Activated naive CD4-positive, alpha-beta T cell (primary cell): ENCODE results near the gene HDAC8.
"Not testable (repeated sequence)": the region's sequence is repeated elsewhere in the genome, so short reads cannot be mapped to it uniquely, and the experiment has no call there.

ENCODE experiments used
- DNase-seq, 4 experiments: peaks; one replicate each; lab custom pipeline; 2025; lab: John Stamatoyannopoulos, UW

Gene HDAC8

DNA sequence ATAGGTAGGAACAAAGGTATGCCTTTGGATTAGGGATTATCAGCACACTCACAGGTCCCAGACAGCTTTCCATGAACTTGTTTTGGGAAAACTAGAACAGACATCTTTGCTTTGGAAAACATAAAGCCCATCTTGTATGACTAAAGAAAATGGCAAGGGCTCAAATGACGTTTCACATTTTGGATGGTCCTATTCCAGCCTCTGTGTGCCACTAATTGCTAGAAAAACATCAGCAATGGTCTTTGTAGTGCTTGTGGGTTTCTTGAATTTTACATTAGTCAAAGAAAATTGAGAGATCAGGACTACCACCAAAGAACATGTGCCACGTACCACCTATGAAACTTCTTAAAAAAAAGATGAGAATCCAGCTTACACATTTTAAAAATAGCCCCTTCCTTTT is 111.4 kb downstream of the HDAC8 start:
- no peak for DNase-seq

DNA sequence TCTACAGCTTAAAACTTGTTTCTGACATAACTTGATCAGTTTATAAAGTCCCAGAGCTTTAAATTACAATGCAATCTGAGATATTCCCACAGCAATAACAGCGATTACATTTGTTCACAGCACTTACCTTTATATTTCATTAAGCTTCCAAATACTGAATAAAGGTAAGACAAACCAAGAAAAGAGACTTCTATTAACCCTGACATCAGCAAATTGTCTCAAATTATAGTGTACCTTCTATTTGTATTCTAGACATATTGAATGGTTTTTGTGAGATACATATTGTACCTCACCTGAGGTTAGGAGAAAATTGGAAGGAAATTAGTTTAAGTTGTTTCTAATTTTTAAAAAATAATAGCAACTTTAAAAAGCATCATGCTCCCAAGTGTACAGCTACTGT is 111.9 kb downstream of the HDAC8 start:
- no peak for DNase-seq

DNA sequence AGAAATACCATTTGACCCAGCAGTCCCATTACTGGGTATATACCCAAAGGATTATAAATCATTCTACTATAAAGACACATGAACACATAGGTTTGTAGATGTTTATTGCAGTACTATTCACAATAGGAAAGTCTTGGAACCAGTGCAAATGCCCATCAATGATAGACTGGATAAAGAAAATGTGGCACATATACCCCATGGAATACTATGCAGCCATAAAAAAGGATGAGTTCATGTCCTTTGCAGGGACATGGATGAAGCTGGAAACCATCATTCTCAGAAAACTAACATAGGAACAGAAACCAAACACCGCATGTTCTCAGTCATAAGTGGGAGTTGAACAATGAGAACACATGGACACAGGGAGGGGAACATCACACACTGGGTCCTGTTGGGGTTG is 123.6 kb downstream of the HDAC8 start:
- DNase-seq, result not testable (repeated sequence)

DNA sequence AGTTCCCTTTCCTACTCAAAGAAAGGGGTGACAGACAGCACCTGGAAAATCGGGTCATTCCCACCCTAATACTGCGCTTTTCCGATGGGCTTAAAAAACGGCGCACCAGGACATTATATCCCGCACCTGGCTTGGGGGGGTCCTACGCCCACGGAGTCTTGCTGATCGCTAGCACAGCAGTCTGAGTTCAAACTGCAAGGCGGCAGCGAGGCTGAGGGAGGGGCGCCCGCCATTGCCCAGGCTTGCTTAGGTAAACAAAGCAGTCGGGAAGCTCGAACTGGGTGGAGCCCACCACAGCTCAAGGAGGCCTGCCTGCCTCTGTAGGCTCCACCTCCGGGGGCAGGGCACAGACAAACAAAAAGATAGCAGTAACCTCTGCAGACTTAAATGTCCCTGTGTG is 131.9 kb downstream of the HDAC8 start:
- DNase-seq, result not testable (repeated sequence)

DNA sequence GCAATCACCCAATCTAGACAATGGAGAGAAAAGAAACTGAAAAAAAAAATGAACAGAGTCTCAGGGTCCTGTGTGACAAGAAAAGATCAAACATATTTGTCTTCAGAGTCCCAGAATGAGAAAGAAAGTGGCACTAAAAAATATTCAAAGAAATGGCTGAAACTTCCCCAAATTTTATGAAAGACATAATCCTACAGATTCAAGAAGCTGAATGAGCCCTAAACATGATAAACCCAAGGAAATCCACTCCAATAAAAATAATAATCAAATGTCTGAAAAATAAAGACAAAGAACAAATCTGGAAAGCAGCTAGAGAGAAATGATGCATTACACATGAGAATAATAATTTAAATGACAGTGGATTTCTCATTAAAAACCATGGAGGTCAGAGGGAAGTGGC is 136.6 kb downstream of the HDAC8 start:
- DNase-seq, result no peak

DNA sequence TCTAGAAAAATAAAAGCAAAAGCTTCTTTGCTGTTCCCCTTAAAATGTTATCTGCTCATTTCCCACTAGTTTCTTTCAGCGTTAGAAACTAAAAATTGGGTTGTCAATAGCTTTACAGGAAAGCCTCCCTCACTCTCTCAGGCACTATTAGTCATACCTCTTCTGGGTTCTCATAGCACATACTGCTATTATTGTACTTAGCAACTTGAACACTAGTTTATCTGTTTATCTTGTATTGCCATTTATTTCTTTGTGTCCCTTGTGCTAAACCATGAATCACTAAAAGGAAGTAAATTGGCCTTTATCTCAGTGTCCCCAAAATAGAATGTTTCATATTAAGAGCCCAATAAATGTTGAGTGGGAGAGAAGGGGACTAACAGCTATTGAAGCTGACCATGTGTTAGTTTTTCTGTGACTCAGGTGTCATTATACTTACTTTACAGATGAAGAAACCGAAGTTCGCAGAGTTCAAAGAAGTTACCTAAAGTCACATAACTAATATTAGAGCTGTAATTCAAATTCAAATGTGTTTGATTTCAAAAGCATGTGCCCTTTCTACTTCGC is 142.2 kb downstream of the HDAC8 start:
- no peak for DNase-seq

DNA sequence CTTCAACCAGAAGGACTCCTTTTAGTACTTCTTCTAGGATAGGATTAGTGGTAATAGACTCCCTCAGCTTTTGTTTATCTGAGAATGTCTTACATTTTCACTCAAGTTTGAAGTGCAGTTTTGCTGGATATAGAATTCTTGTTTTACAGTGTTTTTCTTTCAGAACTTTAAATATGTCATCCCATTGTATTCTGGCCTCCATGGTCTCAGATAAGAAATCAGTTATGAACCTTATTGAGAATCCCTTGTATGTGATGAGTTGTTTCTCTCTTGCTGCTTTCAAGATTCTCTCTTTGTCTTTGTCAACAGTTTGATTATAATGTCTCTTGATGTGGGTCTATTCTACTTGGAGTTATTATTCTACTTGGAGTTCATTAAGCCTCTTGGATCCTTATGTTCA is 150.8 kb downstream of the HDAC8 start:
- DNase-seq, result no peak

DNA sequence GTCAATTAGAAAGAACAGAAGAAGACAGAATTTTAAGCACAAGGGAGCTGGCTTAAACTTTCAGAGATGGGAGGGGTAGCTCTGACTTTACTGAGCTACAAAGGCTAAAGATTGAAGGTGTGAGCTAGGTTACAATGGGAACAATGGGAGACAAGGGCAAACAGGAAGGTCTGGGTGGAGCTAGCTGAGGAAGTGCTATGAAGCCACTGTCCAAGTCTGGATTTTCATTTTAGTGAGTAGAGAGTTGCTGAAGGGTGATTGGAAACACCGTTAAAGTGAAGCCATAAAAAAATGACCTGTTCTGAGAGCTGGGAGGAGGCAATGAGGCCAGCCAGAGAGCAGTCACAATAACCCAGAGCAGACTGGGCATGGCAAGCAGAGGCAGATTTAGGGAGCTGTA is 162.7 kb downstream of the HDAC8 start:
- no peak for DNase-seq

DNA sequence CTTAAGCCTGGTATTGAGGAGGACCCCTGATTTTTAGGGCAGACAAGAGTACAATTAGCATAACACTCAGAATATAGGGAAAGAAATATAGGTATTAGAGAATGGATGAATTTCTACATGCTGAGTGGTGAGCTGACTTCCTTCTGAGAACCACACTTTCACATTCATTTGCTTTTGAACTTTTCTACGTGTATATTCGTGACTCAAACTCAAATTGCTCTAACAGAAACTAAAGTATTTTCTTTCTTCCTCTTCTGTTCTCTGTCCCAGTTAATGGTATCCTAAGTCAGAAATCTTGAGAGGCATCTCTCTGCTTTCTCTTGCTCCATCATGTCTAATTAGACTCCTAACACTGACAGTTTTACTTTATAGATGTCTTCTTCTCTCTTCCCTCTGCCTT is 163.8 kb downstream of the HDAC8 start:
- no peak for DNase-seq

DNA sequence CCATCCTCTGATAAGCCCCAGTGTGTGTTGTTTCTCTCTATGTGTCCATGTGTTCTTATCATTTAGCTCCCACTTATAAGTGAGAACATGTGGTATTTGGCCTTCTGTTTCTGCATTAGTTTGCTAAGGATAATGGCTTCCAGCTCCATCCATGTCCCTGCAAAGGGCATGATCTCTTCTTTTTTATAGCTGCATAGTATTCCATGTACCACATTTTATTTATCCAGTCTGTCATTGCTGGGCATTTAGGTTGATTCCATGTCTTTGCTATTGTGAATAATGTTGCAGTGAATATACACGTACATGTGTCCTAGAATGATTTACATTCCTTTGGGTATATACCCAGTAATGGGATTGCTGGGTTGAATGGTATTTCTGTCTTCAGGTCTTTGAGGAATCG is 167.5 kb downstream of the HDAC8 start:
- not testable (repeated sequence) for DNase-seq

DNA sequence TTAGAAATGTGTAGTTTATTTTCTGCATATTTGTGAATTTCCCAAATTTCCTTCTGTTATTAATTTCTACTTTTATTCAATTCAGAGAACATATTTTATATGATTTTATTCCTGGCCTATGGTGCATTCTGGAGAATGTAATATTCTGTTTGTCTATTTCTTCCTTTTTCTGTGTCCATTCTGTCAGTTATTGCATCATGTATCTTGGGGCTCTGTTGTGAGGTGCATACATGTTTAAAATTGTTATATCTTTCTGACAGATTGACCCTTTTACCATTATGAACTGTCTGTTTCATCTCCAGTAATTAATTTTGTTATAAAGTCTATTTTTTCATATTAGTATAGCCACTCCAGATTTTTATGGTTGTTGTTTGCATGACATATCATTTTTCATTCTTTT is 170.0 kb downstream of the HDAC8 start:
- no peak for DNase-seq

DNA sequence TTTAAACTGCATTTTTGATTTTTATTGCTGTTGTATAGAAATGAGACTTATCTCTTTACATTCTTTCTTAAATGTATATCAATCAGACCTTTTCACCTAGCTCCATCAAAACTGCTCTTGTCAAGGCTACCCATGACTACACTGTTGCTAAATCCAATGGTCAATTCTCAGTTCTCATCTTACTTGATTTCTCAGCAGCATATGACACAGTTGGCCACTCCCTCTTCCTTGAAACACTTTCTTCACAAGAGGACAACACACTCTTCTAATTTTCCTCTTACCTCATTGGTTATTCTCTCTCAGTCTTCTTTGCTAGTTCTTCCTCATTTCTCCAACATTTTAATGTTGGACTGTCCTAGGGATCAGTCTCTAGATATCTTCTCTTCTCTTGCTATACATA is 172.8 kb downstream of the HDAC8 start:
- no peak for DNase-seq

DNA sequence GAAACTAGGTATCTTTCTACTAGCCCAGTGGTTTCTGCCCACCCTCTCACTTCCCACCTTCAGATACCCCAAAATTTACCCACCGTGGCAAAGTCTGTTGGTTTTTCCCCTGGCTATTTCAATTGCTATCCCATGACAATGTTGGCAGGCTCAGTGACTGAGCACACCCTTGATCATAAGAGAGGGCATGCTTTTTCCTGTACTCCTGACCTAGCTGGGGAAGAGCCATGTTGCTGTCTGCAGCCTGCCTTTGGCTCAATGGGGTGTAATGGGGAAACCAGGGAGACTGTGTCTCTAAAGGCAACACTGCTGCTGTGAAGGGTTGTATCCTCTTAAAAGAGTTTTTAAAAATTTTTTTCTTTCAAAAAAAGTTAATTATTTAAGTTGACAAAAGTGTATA is 176.5 kb downstream of the HDAC8 start:
- no peak for DNase-seq

DNA sequence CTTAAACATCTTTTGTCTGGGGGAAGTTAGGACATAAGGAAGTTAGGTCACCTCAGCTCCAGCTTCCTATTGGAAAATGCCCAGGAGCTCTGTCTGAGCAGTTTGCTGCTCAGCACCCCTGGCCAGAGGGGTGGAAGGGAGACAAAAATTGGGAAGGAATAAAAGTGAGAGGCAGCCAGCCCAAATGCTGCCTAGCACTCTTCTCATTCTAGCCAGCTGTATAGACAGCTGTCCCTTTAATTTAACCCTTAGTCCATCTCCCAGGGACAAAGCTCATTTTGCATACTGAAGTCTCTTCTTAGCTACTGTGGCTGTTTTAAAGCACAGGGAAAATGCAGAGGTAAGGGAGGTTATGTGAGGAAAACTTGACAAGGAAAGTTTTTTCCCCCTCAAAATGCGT is 177.4 kb downstream of the HDAC8 start:
- DNase-seq, result no peak

DNA sequence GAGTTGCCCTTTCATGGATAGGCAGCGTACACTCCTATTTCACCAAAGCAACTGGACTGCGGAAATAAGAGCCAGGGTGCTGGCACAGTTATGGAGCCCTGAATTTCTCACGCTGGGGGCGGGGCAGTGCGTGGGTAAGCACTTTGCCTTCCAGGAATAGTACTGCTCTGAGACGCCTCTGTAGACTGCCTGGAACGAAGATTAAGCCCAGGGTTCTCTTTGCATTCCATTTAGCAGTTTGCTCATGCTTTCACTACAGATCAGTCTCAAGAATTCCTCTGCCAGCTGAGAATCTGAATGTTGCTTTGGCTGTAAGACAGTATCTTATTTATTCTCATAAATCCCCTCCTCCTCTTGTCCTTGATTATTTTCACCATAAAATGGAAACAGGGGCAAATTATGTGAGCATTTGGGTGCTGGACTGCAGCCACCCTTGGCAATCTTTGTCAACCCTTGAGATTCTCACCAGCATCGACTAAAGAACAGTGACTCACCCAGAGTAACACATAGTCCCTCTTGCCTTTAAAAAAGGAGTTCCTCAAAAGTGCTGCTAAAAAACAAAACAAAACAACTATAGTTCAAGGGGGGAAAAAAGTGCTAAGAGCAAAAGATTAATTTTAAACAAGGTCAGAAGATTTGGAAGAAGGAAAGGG is 178.0 kb downstream of the HDAC8 start:
- DNase-seq, result no peak

DNA sequence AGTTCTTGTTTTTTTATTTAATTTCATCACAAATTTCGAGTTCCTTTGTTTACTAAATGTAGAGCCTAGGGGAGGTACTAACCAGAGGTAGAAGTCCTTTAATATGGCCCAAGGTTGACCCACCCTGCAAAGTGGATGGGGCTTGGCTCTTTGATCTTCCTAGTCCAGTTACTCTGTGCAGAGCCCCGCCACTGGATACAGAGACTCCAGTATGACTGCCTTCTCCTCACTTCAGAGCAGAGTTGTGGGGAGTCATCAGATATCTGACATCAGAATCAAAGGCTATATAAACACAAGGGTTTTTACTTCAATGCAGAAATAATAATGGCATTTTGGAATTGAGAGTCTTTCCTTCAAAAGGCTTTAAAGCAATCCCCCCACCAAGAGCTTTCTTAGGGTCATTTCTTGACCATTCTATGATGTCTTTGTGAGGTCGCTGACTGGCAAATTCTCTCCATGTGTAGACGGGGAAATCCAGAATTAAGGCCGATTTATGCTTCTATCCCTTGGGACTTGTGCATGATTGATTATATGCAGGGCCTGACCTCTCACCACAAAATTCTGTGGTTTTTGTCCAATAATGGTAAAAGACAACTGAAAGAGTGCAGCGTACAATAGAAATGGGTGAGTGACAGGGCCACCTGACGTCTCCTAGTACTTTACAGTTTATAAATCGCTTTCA is 178.7 kb downstream of the HDAC8 start:
- no peak for DNase-seq

DNA sequence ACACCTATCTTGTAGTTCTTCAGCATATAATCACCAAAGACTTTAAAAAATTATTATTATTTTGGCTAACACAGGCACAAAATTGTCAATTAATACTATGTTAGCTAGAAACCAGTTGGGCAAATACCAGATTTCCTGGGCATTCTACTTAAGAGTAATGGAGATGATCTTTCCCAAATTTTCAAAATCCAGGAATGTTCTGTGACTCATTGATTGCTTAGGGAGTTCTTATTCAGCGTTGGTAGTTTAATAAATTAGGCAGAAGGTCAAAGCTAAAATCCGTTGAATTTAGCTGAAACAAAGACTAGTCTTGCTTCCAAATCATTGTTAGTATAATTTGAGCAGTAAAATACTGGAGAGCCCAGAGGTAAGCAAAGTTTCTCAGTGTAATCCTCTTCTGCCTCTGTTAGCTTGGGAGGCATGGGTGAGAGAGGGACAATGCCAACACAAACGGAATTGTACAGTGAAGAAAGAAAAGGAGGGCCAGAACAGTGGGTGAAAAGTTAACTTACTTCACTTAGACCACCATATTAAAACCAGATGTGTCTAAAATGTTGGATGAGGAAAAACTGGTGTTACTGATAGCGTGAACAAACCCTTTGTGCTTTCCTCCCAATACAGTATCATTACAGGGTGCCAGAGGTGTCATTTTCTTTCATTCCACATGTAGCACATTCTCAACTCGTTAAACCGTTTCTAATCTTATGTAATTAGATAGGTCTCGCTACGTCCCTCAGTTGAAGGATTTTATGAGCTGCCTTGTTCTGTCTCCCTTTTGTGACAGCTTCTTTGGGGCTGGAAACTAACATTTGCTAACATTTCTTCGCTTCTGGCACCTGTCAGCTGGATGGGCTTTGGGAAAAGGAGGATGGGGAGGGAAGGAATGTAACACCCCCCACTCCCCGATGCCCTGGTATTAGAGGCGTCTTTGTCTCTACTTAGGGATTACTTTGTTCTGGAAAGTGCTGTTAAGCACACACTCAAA is 179.5 kb downstream of the HDAC8 start:
- DNase-seq, result no peak

DNA sequence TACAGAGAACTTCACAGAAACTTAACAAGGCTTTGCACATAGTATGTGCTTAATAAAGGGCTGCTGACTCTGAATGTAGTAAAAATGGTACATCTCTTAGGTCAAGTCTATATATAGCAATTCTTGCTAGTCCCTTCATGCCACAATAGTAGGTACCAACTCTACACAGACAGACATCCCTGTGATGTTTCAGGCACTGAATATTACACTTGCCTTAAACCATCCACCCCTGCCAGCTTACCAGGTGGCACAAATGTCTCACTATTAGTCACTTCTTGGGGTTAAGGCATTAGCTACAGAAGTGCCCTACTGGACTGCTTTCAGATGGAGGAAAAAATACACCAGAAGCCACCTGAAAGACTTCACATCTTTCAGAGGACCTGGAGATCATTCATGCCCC is 180.6 kb downstream of the HDAC8 start:
- DNase-seq, result no peak

DNA sequence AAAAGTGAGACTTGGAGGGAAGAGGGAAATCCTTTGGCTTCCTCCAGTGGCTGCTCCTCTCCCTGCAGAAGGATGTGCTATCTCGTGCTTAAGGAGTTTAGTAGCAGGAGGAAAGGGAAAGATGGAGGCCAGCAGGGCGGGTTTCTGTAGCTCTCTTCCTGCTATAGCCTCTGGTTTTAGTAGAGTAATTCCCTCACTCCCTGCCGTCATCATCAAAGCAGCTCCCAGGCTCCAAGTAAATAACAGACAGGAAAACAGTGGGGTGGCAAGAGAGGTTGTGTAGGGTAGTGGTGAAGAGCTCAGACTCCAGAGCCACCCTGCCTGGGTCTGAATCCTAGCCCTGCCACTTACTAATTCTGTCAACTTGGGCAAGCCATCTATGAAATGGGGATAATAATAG is 185.4 kb downstream of the HDAC8 start:
- no peak for DNase-seq

DNA sequence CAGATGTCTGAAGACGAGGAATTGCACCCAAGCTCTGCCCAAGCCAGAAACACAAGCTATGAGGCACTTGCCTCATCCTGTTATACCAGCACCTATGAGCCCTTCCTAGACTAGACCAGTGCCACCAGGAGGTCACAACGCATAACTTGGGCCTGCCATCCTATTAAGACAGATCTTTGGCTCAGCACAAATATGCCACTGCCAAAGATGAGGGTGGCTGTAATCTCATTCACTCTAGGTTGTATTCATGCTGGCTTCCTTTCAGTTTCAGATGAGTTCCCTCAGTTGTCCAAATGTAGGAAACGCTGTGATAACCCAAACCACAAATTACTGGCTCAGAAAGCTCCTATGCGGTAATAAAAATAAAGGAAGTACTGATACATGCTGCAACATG is 190.4 kb downstream of the HDAC8 start:
- no peak for DNase-seq

DNA sequence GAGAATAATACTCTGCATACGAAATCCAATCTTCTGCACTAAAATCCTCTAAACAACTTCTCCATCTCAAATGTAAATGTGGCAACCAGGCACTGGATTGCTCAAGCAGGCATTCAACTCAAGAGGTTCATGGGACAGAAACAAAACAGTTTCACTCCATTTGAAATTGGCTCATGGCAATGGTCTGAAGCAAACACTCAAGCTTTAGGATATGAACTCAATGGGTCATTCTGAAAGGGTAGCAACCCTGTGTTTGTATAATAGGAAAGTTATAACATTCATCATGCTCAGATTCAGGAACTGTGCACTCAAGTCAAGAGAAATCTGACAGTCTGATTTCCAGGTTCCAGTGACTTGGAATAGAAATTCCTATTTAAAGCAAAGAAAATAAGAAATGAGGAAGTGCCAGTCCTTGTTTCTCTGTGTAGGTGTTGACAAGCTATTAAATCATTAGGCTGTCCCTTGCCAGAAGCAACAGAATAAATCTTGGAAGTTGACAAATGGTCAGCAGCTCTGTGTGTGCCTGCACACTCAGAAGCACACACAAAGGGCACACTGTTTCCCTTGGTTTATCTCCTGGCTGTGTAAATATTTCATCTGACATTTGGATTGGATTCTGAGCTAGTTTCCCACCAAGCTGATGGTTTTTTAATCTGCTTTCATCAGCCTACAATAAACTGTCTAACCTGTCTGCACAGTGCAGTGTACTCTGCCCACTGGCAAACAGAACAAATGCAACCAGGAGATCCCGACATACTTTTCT is 191.0 kb downstream of the HDAC8 start:
- no peak for DNase-seq

DNA sequence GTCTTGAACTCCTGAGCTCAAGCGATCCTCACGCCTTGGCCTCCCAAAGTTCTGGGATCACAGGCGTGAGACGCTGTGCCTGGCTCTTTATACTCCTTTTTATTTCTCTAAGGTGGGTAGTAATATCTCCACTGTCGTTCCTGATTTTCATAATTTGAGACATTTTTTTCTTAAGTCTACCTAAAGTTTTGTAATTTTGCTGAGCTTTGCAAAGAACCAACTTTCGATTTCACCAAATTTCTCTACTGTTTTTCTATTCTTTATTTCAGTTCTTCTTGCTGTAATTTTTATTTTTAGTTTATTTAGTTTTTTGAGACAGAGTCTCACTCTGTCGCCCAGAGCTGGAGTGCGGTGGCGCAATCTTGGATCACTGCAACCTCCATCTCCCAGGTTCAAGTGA is 196.5 kb downstream of the HDAC8 start:
- DNase-seq, result no peak
